HG03457 (cell line): Measurements from ENCODE around the gene ZC3H18.

Source experiments
- ATAC-seq: cut with Tn5 transposase; IDR thresholded peaks from one replicate; pipeline ENCODE4 v1.9.1; 2021; ENCODE audit warnings: moderate number of reproducible peaks; ENCODE audit not compliant: unreplicated experiment

The ZC3H18 gene

DNA sequence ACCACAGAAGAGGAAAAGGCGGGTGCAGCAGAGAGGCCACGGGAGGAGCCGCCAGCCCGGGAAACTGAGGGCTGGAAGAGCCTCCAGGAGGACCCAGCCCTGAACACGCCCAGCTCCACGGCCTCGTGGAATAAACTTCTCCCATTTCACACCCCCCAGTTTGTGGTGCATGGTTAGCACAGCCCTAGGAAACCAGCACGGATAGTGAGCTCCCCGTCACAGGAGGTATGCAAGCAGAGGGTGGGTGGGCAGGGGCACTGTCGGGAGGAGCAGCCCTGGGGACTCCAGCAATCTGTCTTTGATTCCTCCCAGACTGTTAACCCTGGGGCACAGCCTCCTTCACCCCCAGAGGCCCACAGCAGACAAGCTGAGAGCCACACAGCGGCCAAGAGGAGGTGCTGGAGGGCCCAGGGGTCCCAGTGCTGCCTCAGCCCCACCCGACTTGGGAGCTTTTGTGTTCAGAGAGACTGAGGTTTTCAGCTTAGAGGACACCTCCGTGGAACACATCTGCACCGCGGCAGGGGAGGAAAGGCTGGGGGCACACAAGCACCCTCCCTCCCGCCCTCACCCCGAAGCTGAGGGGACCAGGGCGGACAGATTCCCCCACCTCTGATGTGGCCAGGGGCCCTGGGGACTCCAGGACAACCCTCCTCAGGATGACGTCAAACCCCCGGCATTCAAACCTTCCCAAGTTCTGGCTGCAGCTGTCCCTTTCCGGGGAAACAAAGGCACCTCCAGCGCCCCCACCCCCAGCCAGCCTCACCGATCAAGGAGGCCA lies 66.5 kb downstream of the ZC3H18 start:
- no peak for ATAC-seq

DNA sequence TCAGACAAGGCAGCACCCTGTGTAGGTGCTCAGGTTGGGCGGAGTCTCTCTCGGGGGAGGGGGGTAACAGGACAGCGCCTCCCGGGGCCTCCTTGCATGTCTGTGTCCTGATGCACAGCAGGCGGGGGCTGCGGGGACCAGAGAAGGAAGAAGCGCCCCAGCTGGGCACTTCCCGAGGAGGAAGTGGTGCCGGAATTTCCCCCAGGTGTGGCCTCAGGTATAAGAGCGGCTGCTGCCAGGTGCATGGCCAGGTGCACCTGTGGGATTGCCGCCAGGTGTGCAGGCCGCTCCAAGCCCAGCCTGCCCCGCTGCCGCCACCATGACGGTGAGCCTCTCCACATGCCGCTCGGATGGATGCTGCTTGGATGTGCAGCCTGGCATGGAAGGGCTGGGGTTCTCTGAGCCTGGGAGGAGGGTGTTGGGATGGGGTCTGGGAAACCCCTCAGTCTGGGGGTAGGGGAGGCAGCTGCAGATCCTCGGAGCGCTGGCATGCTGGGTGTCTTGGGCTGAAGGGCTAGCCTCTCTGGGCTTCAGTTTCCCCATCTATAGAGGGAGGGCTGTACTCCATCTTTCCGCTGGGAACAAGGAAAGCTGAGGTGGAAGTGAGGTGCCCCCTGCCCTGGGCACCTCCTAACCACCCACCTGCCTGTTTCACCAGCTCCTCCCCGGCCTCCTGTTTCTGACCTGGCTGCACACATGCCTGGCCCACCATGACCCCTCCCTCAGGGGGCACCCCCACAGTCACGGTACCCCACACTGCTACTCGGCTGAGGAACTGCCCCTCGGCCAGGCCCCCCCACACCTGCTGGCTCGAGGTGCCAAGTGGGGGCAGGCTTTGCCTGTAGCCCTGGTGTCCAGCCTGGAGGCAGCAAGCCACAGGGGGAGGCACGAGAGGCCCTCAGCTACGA lies 68.4 kb downstream of the ZC3H18 start, which contains the start of gene IL17C:
Gene IL17C (plus strand): TSS at position 250 of the 908 bp plus-strand sequence. CDS start 70 bp downstream, at position 320.
- no peak for ATAC-seq

DNA sequence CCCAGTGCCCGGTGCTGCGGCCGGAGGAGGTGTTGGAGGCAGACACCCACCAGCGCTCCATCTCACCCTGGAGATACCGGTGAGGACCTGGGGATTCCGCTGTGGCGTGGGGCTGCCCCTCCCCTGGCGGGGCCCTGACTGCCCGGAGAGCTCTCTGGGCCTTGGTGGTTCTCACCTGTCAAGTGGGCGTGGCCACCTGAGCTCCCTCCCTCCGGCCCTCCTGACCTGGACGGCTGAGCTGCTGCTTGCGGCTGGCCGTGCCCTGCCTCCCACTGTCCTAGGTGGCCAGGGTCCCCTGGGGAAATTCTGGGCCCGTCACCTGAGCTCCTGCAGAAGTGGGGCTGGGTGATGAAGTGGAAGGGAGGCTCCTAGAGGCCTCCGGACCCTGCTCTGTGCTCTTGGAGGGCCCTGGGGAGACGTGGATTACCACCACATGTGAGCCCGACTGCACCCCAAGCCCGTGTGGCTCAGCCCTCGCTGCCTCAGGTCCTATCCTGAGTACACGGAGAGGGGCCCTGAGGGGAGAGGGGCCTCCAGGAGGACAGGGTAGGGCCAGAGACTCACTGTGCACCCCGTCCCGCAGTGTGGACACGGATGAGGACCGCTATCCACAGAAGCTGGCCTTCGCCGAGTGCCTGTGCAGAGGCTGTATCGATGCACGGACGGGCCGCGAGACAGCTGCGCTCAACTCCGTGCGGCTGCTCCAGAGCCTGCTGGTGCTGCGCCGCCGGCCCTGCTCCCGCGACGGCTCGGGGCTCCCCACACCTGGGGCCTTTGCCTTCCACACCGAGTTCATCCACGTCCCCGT lies 69.2 kb downstream of the ZC3H18 start:
- ATAC-seq: no peak

DNA sequence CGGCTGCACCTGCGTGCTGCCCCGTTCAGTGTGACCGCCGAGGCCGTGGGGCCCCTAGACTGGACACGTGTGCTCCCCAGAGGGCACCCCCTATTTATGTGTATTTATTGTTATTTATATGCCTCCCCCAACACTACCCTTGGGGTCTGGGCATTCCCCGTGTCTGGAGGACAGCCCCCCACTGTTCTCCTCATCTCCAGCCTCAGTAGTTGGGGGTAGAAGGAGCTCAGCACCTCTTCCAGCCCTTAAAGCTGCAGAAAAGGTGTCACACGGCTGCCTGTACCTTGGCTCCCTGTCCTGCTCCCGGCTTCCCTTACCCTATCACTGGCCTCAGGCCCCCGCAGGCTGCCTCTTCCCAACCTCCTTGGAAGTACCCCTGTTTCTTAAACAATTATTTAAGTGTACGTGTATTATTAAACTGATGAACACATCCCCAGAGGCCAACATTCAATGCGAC lies 69.9 kb downstream of the ZC3H18 start:
- ATAC-seq: no peak

DNA sequence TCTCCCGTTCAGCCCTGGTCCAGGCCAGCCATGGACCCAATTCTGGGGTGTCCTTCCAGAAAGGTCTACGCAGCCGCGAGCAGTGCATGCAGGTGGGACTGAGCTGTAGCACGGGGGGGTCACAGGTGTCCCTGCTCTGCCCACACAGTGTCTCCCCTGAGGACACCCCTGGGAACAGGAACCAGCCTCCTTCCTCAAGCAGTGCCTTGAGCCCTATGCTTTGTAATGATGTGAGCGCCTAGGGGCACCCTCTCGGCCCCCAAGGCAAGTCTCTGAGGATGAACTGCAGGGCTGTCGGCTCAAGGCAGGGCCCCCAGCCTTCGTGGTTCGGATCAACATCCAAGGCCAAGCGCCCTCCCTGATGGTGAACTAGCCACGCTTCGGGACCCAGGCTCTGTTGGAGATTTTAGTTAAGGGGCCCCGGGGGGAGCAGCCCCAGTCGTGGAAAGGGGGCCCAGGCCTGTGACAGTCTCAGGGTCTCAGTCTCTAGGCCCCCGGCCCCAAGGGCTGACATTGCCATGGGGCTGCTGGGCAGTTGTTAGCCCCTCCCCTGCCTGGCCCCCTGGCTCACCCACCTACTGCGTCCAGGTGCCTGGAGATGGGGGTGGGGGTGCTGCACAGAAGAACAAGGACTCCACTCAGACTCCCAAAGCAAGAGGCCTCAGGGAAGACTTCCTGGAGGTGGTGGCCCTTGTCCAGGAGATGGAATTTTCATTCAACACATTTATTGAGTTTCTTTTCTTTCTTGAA lies 70.5 kb downstream of the ZC3H18 start:
- no peak for ATAC-seq

DNA sequence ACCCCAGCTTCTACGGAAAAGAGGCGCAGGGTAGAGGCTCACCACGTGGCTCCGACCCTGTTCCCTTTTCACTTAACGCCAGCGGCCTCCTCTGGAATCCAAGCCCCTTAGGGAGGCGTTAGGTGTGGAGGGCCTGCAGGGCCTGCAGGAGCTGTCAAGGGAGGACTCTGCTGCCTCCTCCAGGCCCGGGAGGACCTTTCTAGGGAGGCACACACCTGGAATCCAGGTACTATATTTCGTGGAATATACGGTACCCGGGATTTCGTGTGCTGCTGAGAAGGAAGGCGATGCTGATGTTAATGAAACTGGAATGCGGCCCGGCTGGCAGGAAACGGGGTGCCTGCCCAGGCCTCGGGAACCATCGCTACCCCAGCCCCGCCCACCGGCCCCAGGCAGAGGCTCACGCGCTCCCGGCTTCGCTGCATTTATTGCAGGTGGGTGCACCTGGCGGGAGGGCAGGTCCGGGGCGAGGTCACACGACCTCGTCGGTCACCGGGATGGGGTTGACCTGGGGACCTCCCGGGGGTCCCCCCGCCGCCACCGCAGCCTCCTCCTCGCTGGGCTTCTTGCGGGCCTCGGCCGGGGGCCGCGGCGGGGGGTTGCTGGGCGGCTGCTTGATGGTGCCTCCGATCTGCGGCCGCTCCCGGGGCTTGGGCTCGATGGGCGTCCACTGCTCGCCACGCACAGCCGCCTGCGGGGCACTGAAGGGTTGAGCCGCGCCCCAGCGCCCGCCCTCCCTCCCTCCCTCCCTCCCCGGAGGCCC lies 72.9 kb downstream of the ZC3H18 start:
- no peak for ATAC-seq

DNA sequence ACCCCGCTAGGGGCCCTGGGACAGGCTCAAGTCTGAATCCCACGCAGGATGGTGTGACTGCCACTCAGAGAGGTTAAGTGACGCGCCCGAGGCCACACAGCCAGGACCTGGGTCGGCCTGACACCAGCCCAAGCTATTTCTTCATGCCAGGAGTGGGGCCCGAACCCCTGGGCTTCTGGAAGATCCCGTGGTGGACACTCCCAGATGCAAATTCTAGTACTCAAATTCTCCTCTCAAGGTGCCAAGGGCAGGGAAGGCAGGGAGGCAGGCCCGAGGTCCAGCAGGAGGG lies 73.4 kb downstream of the ZC3H18 start:
- no peak for ATAC-seq

DNA sequence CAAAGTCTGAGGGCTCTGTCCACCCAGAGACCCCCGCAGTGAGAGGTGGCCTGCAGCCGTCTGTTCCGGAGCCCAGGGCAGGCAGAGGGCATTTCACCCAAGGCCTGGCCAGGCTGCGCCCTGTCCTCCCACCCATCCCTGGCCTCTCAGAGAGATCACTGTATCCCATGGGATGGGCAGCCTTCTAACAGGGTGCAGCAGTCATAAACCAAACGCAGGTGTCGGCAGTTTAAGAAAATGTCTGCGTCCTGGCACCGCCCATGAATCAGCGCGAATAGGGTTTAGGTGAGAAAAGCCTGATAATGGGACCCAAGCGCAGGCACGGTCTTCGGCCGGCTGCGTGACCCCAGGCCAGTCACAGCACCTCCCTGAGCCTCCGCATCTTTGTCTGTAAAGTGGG lies 75.3 kb downstream of the ZC3H18 start:
- no peak for ATAC-seq

DNA sequence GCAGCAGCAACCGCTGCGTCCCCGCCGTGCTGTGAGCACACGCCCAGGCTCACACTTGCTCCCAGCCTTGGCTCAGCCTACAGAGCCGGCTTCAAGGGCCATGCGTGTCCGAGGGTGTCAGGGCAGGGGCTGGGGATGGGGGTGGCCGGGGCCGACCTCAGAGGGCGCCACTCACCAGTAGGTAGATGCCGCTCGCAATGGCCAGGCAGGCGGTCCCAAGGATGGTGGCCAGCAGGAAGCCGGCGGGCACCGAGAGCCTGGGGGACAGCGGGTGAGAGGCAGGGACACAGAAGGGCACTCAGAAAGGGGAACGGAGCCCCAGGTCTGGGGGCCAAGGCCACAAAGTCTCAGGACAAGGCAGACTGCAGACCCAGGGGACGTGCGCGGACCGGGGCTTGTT lies 75.7 kb downstream of the ZC3H18 start:
- ATAC-seq: no peak

DNA sequence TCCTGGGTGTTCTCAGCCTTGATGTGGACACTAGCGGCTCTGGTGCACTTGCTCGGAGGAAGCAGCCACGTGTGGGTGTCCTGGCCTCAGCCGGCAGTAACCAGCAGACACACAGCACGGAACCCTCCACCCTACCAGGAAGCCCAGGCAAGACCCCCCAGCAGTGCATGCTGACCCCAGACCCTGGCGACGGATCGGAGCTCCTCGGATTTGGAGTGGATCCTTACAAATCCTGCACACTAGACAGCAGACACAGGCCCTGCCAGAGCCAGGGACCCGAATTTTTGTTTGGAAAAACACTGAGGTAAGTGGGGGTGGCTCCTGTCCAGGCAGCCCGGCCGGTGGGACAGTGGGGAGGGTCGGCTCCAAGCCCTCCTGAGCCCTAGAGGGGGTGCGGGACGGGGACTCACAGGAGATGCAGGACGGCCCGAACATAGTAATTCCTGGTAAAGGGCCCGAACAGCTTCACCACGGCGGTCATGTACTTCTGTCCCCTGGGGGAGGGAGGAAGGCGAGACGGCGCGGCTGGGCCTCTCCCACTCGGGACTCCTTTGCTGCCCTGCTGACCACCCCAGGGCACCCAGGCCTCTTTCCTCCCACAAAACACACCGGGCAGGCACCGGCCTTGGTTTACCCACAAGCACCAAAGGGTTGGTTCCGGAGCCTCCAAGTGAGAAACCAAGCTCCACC lies 76.3 kb downstream of the ZC3H18 start:
- ATAC-seq: no peak

DNA sequence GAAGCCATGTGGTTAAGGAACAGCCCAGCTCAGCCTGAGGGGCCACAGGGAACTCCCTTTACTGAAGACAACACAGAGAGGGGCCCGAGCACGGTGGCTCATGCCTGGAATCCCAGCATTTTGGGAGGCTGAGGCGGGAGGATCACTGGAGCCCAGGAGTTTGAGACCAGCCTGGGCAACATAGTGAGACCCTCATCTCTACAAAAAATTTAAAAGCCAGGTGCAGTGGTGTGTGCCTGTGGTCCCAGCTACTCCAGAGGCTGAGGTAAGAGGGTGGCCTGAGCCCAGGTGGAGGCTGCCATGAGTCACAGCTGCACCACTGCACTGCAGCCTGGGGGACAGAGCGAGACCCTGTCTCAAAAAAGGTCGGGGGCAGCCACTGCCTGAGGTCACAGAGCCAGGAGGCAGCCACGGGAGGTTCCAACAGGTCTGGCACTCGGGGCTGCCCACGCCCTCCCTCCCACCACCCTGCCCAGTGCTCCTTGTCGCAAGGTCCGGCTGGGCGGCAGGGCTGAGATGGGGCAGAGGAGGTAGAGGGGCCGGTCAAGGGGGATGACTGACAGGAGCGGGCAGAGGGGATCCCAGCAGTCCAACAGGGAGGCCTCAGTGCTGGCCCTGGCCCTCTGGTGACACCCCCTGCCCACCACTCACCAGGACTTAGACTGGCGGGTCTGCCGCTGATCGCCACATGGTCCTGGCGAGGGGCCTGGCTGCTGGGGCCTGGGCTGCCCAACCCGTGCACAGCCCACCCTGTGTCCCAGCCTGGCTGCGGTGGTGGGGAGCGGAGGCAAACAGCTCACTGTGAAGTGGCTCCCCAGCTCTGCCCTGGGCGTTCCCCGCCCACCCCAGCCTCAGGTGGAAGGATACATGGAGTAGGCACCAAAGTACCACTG lies 77.2 kb downstream of the ZC3H18 start:
- no peak for ATAC-seq

DNA sequence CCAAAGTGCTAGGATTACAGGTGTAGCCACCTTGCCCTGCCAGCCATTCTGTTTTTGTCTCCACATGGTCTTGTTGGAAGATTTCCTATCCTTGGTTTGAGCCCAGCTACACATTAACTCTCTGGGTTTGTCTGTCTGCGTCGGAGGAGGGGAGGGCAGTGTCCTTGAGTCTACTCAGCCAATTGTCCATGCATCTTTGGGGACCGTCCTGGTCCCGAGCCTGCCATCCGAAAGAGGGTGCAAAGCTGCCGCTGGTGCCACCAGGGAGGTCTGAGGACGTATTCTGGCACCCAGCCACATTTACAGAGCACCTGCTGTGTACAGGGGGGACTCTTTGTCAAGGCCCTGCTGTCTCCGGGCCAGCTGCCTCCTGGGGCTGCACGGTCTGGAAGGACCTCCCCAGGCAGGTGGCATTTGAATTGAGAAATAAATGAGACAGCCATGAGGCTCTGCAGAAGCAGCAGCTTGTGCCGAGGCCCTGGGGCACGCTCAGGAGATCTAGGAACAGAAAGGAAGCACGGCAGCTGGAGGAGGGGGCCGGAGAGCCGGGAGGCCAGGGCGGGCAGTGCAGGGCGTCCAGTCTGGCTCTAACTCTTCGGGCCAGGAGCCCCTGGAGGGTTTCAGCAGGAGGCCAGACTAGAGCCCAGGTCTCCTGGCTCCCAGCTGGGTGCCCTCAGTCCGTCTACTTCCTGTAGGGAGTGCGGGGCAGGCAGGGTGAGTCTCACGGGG lies 79.2 kb downstream of the ZC3H18 start:
- no peak for ATAC-seq

DNA sequence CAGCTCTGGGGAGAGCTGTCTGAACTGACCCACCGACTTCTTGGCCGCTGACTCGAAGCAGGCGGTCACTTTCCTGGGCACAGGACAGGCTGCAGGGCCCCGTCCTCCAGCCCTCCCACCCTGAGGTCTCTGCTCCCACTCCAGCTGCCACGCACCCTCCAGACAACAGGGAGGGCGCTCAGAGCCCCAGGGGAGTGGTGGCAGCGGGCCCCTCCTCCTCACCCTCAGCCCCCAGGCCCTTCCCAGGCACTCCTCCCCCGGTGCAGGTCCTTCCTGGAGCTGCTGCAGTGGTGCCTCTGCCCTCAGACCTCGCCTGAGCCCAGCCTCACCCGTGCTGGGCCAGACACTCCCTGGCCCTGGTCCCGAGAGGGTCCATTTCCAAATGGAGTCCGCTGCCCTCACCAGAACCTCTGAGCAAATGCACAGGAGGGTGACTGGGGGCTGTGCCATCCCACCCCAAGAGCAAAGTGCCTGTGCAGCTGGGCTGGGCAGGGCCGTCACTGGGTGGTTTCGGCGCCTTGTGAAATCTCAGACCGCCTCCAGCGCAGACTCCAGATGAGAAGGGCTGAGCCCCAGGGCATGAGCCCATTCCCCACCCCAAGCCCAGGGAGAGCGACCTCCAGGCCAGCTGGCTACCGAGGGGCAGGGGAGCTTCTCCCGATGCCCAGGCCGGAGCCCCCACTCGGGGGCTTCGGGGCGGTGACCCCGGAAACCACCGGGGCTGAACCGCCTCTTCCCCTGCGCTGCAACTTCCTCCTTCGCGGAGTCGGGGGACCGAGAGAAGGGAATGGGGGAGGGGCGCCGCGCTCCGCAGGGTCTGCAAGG lies 79.9 kb downstream of the ZC3H18 start:
- ATAC-seq: peak; percentile 3

DNA sequence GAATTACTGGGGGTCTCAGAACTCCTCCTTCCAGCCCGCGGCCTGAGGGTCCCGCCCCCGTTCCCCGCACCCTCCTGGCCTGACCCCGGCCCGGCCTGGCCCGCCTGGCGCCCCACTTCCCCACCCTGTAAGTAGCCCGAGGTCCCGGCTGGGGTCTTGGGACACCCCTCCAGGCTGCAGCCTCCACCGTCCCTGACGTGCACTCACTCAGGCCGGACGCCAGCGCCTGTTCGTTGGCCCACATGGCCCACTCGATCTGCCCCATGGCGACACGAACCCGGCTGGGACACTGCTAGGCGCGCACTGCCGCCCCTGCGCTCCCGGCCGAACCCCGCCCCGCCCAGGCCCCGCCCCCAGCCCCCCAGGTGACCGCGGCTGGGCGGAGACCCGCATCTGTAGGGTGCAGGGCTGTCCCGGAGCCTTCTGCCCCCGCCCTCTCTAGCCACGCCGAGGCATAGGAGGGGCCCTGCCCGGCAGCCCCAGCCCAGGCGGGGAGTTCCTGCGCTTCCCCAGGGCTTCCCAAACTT lies 80.6 kb downstream of the ZC3H18 start, which contains the start of gene CYBA:
Gene CYBA (minus strand): TSS at position 305 of the 527 bp plus-strand sequence. CDS start 40 bp downstream, at position 265.
- ATAC-seq: peak; percentile 37

DNA sequence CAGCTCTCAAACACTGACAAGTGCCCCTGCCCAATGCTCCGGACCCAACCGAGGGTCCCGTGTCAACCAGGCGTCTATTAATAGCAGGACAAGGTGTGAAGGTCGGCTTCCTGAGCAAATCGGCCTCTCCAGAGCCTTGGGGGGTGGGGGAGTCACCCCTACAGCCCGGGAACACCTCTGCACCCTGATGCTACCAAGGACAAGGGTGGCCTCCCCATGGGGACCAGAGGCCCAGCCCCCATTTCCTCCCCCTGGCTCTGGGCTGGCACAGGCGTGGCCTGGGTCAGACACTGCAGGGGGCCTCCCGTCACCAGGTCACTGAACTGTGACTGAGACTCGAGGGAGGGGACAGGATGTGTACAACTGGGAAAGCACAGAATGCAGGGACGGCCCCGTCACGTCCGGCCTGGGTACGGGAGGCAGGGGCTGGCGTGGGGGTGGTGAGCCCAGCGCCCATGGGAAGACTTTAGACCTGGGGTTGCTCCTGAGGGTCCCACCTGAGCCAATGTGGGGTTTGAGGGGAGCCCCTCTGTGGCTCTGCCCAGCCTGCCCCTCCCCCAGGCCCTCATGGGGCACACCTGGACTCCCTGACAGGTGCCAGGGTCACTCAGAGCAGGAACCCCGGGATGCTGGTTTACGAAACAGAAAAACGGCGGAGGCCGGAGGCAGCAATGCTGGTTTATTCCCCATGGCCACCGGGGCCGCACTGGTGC lies 81.2 kb downstream of the ZC3H18 start:
- peak; percentile 54 for ATAC-seq
